ENCODE results near the gene ADA. TPM values are rescaled to one million over a fixed set of nuclear protein-coding genes. Genes with fewer than 3 reads are reported as not detected.

Gene ADA
- polyA plus RNA-seq, 1 donor (not counting 4 experiments of a cell fraction or from before 2014, with no cell fraction given): 21.4 TPM

- DNase-seq (ENCODE audit: low read depth, low spot score) (no peak), FAIRE-seq (no peak)
- H3K4me1 ChIP-seq (ENCODE audit: control insufficient read depth, extremely low read depth, insufficient read depth, low read length): peaks cover 10% of the 10 kb centered on the region
- H3K9ac ChIP-seq (ENCODE audit: control insufficient read depth, extremely low read depth, insufficient read depth, low read length): no peak overlapping the region
- dilution Hi-C loops (cut with MboI; ENCODE audit: extremely low pct_ligation_motif_present, low sequenced_read_pairs): no loop called here
- no peaks in the 10 kb centered on the region for H3K79me2 ChIP-seq (ENCODE audit: control insufficient read depth, insufficient read depth, low read length)
- no peak for TF ChIP-seq EZH2 (IDR thresholded peaks at IDR 0.05; ENCODE audit: low read length)
- TF ChIP-seq CTCF (optimal IDR thresholded peaks at IDR 0.05 in 1 of 3, IDR thresholded peaks at IDR 0.05 in 1 of 3, conservative IDR thresholded peaks at IDR 0.05 in 1 of 3; ENCODE audit: extremely low read depth in 1 of 3, insufficient read depth in 2 of 3, low read length in 3 of 3): no peak
- no peak overlapping the region for H3K4me2 ChIP-seq (ENCODE audit: control insufficient read depth, extremely low read depth, insufficient read depth, low read depth, low read length)
- no peak overlapping the region for H3K27ac ChIP-seq (ENCODE audit: control insufficient read depth, insufficient read depth, low read length)
- no peaks in the 10 kb centered on the region for H3K9me3 ChIP-seq (ENCODE audit: control insufficient read depth, low read depth, low read length)
- no peak overlapping the region for H2AFZ ChIP-seq (ENCODE audit: control insufficient read depth, low read length)
- no peaks in the 10 kb centered on the region for H3K36me3 ChIP-seq (ENCODE audit: control insufficient read depth in 2 of 2, extremely low read depth in 1 of 2, insufficient read depth in 2 of 2, low read length in 2 of 2)
- no peak overlapping the region for H3K4me3 ChIP-seq (ENCODE audit: control insufficient read depth in 2 of 3, extremely low read depth in 1 of 3, insufficient read depth in 2 of 3, low read depth in 1 of 3, low read length in 3 of 3)
- no peaks in the 10 kb centered on the region for H3K9me1 ChIP-seq (ENCODE audit: control insufficient read depth, extremely low read depth, insufficient read depth, low read length)
- H4K20me1 ChIP-seq (ENCODE audit: control insufficient read depth, extremely low read depth, insufficient read depth, low read length): no peaks in the 10 kb centered on the region
- peaks cover 6% of the 10 kb centered on the region for H3K27me3 ChIP-seq (ENCODE audit: control insufficient read depth, extremely low read depth, insufficient read depth, low read length)
These were observed 42.7 kb upstream of the ADA start for GRCh38 chr20:44694159-44694558.

- Histone ChIP-seq H4K20me1 (ENCODE audit: control insufficient read depth, extremely low read depth, insufficient read depth, low read length) (no peaks in the 10 kb centered on the region), H3K4me3 (ENCODE audit: control insufficient read depth in 2 of 3, extremely low read depth in 1 of 3, insufficient read depth in 2 of 3, low read depth in 1 of 3, low read length in 3 of 3) (no peak overlapping the region), H3K9ac (ENCODE audit: control insufficient read depth, extremely low read depth, insufficient read depth, low read length) (no peak overlapping the region), H3K36me3 (ENCODE audit: control insufficient read depth in 2 of 2, extremely low read depth in 1 of 2, insufficient read depth in 2 of 2, low read length in 2 of 2) (no peaks in the 10 kb centered on the region), H3K9me3 (ENCODE audit: control insufficient read depth, low read depth, low read length) (no peaks in the 10 kb centered on the region), H3K4me1 (ENCODE audit: control insufficient read depth, extremely low read depth, insufficient read depth, low read length) (peaks cover 10% of the 10 kb centered on the region), H2AFZ (ENCODE audit: control insufficient read depth, low read length) (no peak overlapping the region), H3K4me2 (ENCODE audit: control insufficient read depth, extremely low read depth, insufficient read depth, low read depth, low read length) (no peak overlapping the region), H3K79me2 (ENCODE audit: control insufficient read depth, insufficient read depth, low read length) (no peaks in the 10 kb centered on the region), H3K27ac (ENCODE audit: control insufficient read depth, insufficient read depth, low read length) (no peak overlapping the region), H3K27me3 (ENCODE audit: control insufficient read depth, extremely low read depth, insufficient read depth, low read length) (peaks cover 6% of the 10 kb centered on the region), H3K9me1 (ENCODE audit: control insufficient read depth, extremely low read depth, insufficient read depth, low read length) (no peaks in the 10 kb centered on the region)
- FAIRE-seq (no peak), DNase-seq (ENCODE audit: low read depth, low spot score) (no peak)
- TF ChIP-seq EZH2 (IDR thresholded peaks at IDR 0.05; ENCODE audit: low read length) (no peak), CTCF (optimal IDR thresholded peaks at IDR 0.05 in 1 of 3, IDR thresholded peaks at IDR 0.05 in 1 of 3, conservative IDR thresholded peaks at IDR 0.05 in 1 of 3; ENCODE audit: extremely low read depth in 1 of 3, insufficient read depth in 2 of 3, low read length in 3 of 3) (no peak)
- dilution Hi-C loops (cut with MboI; ENCODE audit: extremely low pct_ligation_motif_present, low sequenced_read_pairs): no loop called here
These were observed 42.1 kb upstream of the ADA start for GRCh38 chr20:44693627-44694026.

Measured in keratinocyte (primary cell).